ENCODE results near the gene ZMYND10.
A peak's percentile ranks its signal among the peaks of the same experiment; 100 is the strongest.
"Not testable (repeated sequence)": the region's sequence is repeated elsewhere in the genome, so short reads cannot be mapped to it uniquely, and the experiment has no call there.

Gene ZMYND10

DNA sequence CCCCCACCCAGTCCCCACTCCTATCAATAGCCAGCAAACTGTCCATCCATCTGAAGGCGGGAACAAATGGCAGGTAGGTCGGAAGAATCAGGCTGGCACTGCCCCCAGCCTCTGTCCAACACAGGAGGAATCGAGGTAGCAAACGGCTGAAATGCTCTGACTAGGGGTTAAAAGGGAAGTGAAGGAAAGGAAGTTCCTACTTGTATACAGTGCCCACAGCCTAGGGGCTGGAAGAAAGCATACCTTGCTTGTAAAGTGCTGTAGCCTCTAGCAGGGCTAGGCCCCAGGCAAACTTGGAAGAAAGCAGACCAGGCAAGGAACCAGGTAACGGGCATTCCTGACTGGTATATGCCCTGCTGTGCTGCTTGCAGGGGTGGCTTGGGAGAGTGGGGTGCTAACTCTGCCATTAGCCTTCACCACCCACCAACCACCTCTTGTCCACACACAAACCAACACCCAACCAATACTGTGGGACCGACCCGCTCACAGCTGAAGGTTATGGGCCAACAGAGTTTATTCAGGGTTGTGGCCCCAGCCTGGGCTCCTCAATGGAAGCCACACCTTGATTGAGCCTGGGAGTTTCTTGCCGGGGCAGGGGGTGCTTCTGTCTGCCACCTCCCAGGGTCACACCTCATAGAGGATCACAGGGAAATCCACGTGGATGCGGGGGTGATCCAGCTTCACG is 19.9 kb downstream of the ZMYND10 start:
- DNase-seq (ENCODE audit: low read depth in 2 of 2) = no peak

DNA sequence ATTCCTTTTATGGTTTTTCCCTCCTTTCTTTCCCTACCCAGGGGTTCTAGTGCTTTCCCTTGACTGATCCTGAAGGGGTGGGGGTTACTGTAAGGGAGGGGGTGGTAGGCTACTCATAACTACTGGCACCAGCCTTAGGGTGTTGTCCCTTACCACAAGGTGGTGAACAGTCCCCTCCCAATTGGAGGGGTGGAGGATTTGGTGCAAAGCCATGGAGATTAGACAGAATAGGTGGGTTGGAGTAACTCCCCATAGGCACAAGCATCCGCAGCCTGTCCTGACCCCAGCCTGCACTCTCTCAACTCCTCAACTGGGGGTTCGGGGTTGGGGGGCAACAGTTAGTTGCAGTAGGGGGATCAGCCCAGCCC is 20.4 kb downstream of the ZMYND10 start:
- DNase-seq (ENCODE audit: low read depth in 2 of 2) = no peak

DNA sequence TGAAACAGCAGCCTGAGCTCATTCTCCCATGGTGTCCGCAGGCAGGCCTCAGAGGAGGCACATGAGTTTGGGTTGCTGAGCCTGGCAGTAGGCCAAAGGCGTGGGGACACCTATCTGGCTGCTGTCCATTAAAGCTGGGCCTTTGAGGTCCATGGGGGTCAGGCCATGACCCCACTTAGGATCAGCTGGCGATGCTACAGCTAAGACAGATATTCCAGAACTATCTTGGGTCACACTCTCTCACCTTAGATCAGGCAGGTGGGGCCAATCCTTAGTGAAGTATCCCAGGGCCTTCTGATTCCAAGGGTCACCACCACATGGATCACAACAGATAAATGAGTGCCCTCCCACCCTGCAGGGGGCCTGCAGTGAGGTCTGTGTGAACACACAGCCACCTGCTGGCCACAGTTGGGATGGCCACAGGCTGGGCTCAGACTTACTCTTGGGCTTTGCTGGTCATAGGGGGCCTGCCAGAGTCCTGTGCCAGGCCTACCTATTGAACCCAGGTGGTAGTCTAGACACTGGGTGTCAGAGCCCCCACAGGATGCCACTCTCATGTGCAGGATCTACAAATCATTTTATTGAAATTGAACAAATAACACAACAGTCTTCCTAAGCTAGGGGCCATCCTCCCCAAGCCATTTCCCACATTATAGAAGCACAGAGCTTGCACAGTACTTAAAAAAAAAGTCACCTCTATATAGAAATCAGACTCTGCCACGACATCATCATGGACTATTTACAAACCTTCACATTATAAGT is 21.0 kb downstream of the ZMYND10 start:
- DNase-seq (ENCODE audit: low read depth in 2 of 2) = peak; percentile 52 to 57

- no peak for DNase-seq (ENCODE audit: low read depth in 2 of 2)
Observed at GRCh38 chr3:50323614-50324199, 21.8 kb downstream of the ZMYND10 start.

DNA sequence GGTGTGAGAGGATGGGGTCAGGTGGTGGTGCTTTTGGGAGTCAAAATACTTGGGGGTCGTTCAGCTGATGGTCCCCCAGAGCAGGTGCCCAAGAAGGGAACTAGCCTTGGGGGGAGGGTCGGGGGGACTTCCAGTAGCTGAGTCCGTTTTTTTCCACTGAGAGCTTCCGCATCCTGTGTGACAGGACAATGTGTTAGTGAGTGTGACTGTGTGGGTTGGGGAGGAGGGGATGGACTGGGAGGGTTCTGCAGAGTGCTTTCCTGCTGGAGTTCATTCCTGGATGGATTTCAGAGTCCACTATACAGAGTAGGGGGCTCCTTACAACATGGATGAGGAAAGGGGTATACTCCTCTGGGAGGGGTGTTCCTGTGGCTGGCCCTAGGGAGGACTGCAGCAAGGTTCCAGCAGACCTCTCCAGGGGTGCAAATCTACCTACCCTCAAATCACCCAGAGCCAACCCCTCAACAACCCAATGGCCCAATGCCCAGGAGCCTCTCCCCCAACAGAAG is 22.4 kb downstream of the ZMYND10 start:
- no peak for DNase-seq (ENCODE audit: low read depth in 2 of 2)

- no peak for DNase-seq (ENCODE audit: low read depth in 2 of 2)
Observed at GRCh38 chr3:50322386-50323091, 23.0 kb downstream of the ZMYND10 start, which contains the start of gene HYAL2. Gene HYAL2, minus strand, starts transcription at chr3:50322745. Its CDS starts 2,256 bp downstream, at chr3:50320489.

- no peak for DNase-seq (ENCODE audit: low read depth in 2 of 2)
Observed at GRCh38 chr3:50322115-50322385, 23.5 kb downstream of the ZMYND10 start.

- peak; percentile 75 to 84 for DNase-seq (ENCODE audit: low read depth in 2 of 2)
Observed at GRCh38 chr3:50321336-50322114, 24.0 kb downstream of the ZMYND10 start.

- peak in 1 of 2 donors; percentile 62 for DNase-seq (ENCODE audit: low read depth in 2 of 2)
Observed at GRCh38 chr3:50320853-50321335, 24.6 kb downstream of the ZMYND10 start.

- no peak for DNase-seq (ENCODE audit: low read depth in 2 of 2)
Observed at GRCh38 chr3:50319894-50320625, 25.5 kb downstream of the ZMYND10 start.

- no peak for DNase-seq (ENCODE audit: low read depth in 2 of 2)
Observed at GRCh38 chr3:50319181-50319893, 26.2 kb downstream of the ZMYND10 start.

DNA sequence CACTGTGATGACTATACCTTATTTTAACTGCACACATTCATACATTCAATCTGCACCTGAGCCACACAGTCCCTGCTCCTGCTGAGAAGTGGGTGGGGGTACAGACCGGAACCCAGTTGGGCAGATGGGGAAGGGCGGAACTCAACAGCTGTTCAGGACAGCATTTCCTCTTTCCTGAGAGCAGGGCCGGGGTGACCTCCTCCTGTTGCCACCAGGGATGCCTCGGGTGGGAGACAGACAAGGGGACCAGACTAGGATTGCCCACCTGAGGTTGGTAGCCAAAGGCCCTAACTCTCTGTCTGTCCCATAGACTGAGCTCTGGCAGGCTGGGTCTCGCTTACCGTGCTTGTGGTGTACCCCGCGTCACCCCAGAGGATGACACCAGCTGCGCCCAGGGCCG is 26.9 kb downstream of the ZMYND10 start:
- DNase-seq (ENCODE audit: low read depth in 2 of 2) = no peak

DNA sequence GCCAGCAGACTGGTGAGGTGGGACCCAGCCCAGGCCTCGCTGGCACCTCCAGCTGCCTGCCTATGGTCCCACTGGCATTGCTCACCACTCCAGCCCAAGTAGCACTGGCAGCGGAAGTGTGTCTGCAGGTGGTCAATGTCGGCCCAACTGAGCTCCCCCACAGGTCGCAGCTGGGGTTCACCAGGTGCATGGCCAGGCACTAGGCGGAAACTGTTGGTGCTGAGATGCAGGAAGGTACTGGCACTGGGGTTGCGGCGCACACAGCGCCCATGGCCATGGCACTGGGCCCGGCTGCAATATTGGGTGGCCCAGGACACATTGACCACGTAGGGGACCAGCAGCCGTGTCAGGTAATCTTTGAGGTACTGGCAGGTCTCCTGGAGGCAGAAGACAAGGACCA is 27.4 kb downstream of the ZMYND10 start:
- DNase-seq (ENCODE audit: low read depth in 2 of 2) = no peak

DNA sequence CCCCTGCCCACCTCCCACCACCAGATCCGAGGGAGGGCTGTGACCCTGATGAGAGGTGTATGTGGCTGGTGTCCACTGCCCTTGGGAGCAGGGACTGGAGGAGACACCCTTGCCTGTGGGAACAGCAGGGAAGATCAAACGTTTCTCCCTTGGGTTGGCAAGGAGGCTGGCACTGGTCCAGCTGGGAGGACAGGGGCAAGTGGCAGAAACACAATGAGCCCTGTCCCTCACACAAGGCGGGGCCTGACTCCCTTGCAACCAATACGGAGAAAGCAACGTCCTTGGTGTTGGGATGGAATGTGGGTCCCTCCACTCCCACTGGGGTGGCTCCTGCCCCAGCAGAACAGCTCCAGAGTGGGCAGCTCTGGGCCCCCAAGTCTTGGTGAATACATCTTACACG is 28.2 kb downstream of the ZMYND10 start:
- no peak for DNase-seq (ENCODE audit: low read depth in 2 of 2)

GRCh38 chr3:50316657-50317242 is 28.8 kb downstream of the ZMYND10 start:
- DNase-seq (ENCODE audit: low read depth in 2 of 2) = no peak

DNA sequence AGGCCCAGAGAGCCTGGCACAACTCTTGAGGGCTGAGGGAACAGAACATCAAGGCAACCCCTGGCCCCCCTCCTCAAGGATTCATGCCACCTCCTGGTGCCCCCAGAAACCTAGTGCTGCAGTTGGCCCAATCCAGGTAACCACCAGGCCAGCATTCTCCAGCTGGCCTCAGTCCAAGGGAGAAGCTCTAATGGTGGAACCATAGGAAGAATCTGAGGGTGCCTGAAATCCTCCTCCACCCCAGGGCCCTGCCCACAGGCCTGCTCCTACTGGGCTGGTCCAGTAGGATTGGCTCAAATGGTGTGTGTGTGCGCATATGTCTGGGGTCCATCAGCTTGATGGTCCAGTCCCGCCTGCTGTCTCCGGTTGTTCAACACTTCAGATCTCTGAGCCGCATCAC is 30.7 kb downstream of the ZMYND10 start:
- DNase-seq (ENCODE audit: low read depth in 2 of 2) = no peak

DNA sequence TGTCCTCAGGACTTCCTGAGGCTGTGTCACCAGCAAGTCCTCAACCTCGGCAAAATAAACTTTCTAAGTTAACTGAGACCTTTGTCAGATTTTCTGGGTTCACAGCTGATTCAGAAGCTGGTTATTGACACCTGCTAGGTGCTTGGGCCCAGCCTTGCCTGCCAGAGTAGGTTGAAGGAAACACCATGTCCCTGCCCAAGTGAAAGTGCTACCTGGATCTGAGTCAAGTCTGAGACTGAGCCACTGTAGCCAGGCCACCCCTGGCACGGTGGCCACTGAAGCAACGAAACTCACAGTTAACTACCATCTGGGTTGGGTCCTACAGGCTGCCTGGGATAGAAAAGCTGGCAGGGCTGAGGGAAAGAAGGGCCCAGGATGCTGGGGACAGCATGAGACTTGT is 31.2 kb downstream of the ZMYND10 start:
- no peak for DNase-seq (ENCODE audit: low read depth in 2 of 2)

- not testable (repeated sequence) for DNase-seq (ENCODE audit: low read depth in 2 of 2)
Observed at GRCh38 chr3:50312041-50312440, 33.5 kb downstream of the ZMYND10 start.

DNA sequence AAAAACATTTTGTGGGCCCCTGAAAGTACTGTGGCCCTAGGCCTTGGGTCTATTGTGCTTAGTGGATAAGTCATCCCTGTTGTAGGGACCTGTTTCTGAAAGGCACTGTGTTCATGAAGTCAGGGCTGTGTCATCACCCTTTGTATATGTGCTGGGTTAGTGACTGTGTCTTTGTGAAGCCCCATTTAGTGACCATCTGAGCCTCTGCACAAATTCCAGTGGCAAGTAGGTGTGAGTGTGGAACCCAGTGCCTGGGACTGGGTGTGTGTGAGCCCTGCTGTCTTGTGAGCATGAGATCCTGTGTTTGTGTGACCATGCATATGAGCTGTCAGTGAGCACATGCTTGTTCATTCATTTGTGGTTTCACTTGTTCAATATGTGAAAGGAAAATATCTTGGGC is 40.9 kb downstream of the ZMYND10 start:
- no peak for DNase-seq (ENCODE audit: low read depth in 2 of 2)
